ENCODE measurements around the gene CHURC1. TPM values are rescaled to one million over a fixed set of nuclear protein-coding genes. Genes with fewer than 3 reads are reported as not detected.

CHURC1 gene
- total RNA-seq, 2 donors from 2014 or later, result 56.7 to 63.2 TPM

- Mint-ChIP-seq H3K27ac (no peak overlapping the region), H3K4me3 (no peak overlapping the region), H3K4me1 (peaks cover 45% of the 10 kb centered on the region), H3K9me3 (no peaks in the 10 kb centered on the region), H3K36me3 (ENCODE audit: low read depth) (peaks cover 32% of the 10 kb centered on the region), H3K27me3 (ENCODE audit: insufficient read depth) (no peaks in the 10 kb centered on the region)
- Histone ChIP-seq H3K9me3 (ENCODE audit: control insufficient read depth, low read length) (no peaks in the 10 kb centered on the region), H3K4me3 (ENCODE audit: low read length) (no peak overlapping the region), H3K27me3 (ENCODE audit: control insufficient read depth, insufficient read depth, low read length, poor library complexity, severe bottlenecking) (no peaks in the 10 kb centered on the region), H3K36me3 (ENCODE audit: control insufficient read depth, insufficient read depth, low read length) (peaks cover 34% of the 10 kb centered on the region), H3K9ac (ENCODE audit: extremely low read depth, low read length, poor library complexity, severe bottlenecking) (no peak overlapping the region), H3K27ac (ENCODE audit: low read depth, low read length) (no peak overlapping the region), H3K4me1 (ENCODE audit: control insufficient read depth, insufficient read depth, low read length) (peaks cover 20% of the 10 kb centered on the region)
- WGBS, 2 experiments (ENCODE audit: insufficient coverage in 1 of 2, insufficient read length in 1 of 2), result 89 to 91% methylated on average over 1 of the region's 1 CpG
- DNase-seq, result no peak
- TF ChIP-seq CTCF (conservative IDR thresholded peaks at IDR 0.05), result no peak
Observed at GRCh38 chr14:64934338-64934929, 20.2 kb downstream of the CHURC1 start.

GRCh38 chr14:64935508-64935907, 21.3 kb downstream of the CHURC1 start:
- no peaks in the 10 kb centered on the region for H3K27me3 ChIP-seq (ENCODE audit: control insufficient read depth, insufficient read depth, low read length, poor library complexity, severe bottlenecking)
- peaks cover 54% of the 10 kb centered on the region for H3K4me1 Mint-ChIP-seq
- 86 to 94% methylated on average over 2 of the region's 2 CpGs for WGBS, 2 experiments (ENCODE audit: insufficient coverage in 1 of 2, insufficient read length in 1 of 2)
- DNase-seq, result no peak
- no peak overlapping the region for H3K27ac Mint-ChIP-seq
- no peak for TF ChIP-seq CTCF (conservative IDR thresholded peaks at IDR 0.05)
- H3K9ac ChIP-seq (ENCODE audit: extremely low read depth, low read length, poor library complexity, severe bottlenecking), result no peak overlapping the region
- no peak overlapping the region for H3K27ac ChIP-seq (ENCODE audit: low read depth, low read length)
- peaks cover 32% of the 10 kb centered on the region for H3K36me3 Mint-ChIP-seq (ENCODE audit: low read depth)
- H3K4me1 ChIP-seq (ENCODE audit: control insufficient read depth, insufficient read depth, low read length), result peaks cover 20% of the 10 kb centered on the region
- peaks cover 2% of the 10 kb centered on the region for H3K27me3 Mint-ChIP-seq (ENCODE audit: insufficient read depth)
- no peak overlapping the region for H3K4me3 Mint-ChIP-seq
- H3K9me3 ChIP-seq (ENCODE audit: control insufficient read depth, low read length), result no peaks in the 10 kb centered on the region
- peaks cover 26% of the 10 kb centered on the region for H3K36me3 ChIP-seq (ENCODE audit: control insufficient read depth, insufficient read depth, low read length)
- H3K9me3 Mint-ChIP-seq, result no peaks in the 10 kb centered on the region
- H3K4me3 ChIP-seq (ENCODE audit: low read length), result no peak overlapping the region

- Mint-ChIP-seq H3K27ac (no peak overlapping the region), H3K27me3 (ENCODE audit: insufficient read depth) (peaks cover 2% of the 10 kb centered on the region), H3K36me3 (ENCODE audit: low read depth) (peaks cover 35% of the 10 kb centered on the region), H3K4me3 (no peak overlapping the region), H3K4me1 (peaks cover 52% of the 10 kb centered on the region), H3K9me3 (no peaks in the 10 kb centered on the region)
- Histone ChIP-seq H3K4me3 (ENCODE audit: low read length) (no peak overlapping the region), H3K9me3 (ENCODE audit: control insufficient read depth, low read length) (no peaks in the 10 kb centered on the region), H3K9ac (ENCODE audit: extremely low read depth, low read length, poor library complexity, severe bottlenecking) (no peak overlapping the region), H3K27ac (ENCODE audit: low read depth, low read length) (no peak overlapping the region), H3K36me3 (ENCODE audit: control insufficient read depth, insufficient read depth, low read length) (peaks cover 12% of the 10 kb centered on the region), H3K27me3 (ENCODE audit: control insufficient read depth, insufficient read depth, low read length, poor library complexity, severe bottlenecking) (no peaks in the 10 kb centered on the region), H3K4me1 (ENCODE audit: control insufficient read depth, insufficient read depth, low read length) (peaks cover 12% of the 10 kb centered on the region)
- 90 to 100% methylated on average over 1 of the region's 1 CpG for WGBS, 2 experiments (ENCODE audit: insufficient coverage in 1 of 2, insufficient read length in 1 of 2)
- no peak for TF ChIP-seq CTCF (conservative IDR thresholded peaks at IDR 0.05)
- no peak for DNase-seq
Observed at GRCh38 chr14:64937171-64937820, 23.0 kb downstream of the CHURC1 start.
